ENCODE data around the gene ALKBH4.
"Not testable (repeated sequence)": the region's sequence is repeated elsewhere in the genome, so short reads cannot be mapped to it uniquely, and the experiment has no call there.

Gene ALKBH4

GRCh38 chr7:102429141-102429899 lies 35.3 kb downstream of the ALKBH4 start:
- no peak for DNase-seq (ENCODE audit: low read depth in 3 of 3)

DNA sequence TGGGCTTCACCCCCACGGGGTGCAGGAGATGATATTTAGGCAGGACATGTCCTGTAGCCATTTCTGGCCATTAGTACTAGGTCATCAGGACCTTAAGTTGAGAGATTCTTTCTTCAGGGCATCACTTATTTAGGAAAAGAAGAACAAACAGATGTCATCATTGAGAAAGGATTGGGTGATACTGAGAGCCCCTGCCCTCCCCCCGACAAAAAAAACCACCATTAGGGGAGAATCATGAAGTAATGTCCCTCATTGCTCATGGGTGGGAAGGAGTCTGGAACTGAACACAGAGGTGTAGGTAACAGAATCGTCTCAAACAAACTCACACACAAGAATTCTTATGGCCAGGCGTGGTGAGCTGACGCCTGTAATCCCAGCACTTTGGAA lies 37.7 kb downstream of the ALKBH4 start:
- no peak for DNase-seq (ENCODE audit: low read depth in 3 of 3)

DNA sequence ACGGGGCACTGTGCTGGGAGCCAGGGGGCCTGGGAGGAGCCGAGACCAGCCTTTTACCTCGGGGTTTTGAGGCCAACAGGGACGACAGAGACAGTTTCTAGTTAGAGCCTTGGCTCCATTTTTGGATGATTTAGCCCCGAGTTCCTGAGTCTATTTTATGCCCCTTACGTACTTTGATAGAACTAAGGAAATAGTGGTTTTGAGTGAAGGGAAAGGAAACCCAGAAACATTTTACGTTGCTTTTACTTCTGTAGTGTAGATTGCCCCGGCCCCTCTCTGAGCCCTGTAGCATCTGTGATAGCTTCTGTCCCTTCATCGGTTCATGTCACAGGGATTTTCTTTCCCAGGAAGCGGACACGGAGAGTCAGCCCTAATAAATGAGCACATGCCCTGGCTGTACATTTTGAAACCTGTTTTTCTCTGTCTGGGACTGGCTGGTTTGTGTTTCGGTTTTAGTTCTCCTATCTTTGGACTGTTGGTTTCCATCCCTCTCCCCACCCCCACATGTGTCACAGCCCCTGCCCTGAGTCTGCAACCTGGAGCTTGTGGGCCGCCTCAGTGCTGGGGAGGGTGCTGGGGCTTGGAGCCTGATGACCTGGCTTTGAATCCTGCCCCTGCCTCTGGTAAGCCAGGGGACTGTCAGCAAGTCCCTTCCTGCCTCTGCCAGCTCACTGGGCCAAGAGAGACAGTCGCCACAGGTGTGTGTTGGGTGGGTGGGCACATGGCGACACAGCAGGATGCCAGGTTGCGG lies 38.2 kb downstream of the ALKBH4 start:
- peak; percentile 59 to 78 (median 63) for DNase-seq (ENCODE audit: low read depth in 3 of 3)

DNA sequence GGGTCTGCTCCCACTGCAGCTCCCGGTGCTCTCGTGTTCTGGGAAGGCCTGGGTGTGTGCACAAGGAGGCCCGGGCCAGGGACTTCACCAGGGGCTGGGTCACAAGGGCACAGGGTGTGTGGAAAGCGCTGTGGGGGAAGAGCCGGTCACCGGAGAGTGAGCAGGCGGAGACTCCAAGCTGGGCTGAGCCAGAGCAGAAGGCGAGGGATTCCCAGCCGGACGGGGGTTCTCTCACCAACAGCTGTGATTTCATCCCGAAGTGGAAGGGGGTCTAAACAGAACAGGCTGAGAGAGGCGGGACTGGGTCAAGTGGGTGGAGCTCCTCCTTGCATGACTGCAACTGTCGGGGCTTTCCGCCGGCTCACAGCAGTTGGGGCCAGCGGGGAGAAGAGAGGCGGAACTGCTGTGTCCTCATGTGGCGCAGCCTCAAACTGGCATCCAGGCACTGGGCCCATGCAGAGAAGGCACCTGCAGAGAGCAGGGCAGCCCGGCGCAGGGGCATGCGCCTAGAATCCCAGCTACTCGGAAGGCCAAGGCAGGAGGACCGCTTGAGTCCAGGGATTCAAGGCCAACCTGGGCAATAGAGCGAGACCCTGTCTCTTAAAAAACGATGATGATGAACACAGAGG lies 38.9 kb downstream of the ALKBH4 start:
- peak; percentile 72 to 78 (median 75) for DNase-seq (ENCODE audit: low read depth in 3 of 3)

DNA sequence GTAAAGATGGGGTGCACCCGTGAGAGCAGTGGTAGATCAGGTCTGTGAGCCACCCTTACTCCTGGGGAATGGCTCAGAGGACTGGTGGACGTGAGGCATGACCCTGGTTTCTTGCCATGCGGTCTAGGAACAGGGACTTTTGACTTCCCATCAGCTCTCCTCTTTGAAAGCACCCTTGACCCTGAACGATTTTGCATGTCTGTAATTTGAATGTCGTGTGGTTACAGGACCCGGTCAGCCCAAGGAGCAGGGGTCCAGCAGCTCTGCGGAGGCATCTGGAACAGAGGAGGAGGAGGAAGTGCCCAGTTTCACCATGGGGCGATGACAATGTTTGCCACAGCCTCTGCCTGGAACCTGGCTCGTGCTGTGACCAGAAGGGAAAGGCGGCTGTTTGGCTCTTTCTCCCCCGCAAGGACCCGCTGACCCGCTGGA lies 39.9 kb downstream of the ALKBH4 start:
- DNase-seq (ENCODE audit: low read depth in 3 of 3) = no peak

DNA sequence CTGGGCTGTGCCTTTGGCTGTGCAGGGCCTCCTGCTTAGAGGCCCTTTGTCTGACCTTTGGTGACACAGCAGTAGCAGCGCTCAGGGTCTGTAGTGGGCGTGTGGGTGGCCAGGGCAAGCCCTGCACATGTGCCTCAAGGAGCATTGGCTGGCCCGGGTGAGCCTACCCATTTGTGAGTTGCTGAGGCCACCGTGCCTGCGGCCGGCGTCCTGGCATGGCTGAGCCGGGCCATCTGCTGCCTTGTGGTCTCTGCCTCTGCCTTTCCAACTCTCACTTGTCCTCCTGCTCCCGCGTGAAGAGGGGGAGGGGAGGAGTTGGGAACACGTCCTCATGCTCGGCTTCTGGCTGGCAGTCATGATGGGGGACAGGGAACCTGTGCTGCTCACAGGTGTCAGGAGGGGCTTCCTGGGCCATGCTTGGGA lies 40.5 kb downstream of the ALKBH4 start:
- no peak for DNase-seq (ENCODE audit: low read depth in 3 of 3)

- DNase-seq (ENCODE audit: low read depth in 3 of 3) = no peak
These were observed 42.9 kb downstream of the ALKBH4 start for GRCh38 chr7:102421706-102422240.

DNA sequence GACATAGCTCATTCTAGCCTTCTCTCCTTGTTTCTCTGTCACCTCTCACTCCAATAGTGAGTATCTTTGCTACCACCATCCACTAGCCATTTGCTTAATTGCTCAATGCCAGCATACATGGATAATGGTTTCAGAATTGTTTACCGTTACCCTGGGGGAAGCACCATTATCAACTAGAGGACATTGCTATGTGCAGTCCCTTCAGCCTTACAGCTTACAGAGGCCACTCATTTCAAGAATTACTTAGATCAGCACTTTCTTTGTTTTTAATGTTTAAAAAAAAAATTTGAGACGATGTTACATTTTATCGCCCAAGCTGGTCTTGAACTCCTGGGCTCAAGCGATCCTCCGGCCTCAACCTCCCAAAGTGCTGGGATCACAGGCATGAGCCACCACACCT lies 46.1 kb downstream of the ALKBH4 start:
- DNase-seq (ENCODE audit: low read depth in 3 of 3) = no peak

DNA sequence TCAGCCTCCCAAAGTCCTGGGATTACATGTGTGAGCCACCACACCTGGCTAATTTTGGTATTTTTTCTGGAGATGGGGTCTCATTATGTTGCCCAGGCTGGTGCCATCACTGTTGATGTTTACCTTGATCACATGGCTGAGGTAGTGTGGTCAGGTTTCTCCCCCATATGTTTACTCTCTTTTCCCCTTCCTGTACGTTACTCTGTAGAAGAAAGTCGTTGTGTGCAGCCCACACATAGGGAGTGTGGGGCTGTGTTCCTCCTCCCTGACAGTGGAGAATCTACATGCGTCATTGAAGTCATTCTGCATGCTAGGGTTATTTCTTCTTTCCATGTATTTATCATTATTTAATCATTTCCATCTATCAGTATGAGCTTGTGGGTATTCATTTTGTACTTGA lies 47.6 kb downstream of the ALKBH4 start:
- no peak for DNase-seq (ENCODE audit: low read depth in 3 of 3)

GRCh38 chr7:102416406-102416805 lies 48.3 kb downstream of the ALKBH4 start:
- no peak for DNase-seq (ENCODE audit: low read depth in 3 of 3)

DNA sequence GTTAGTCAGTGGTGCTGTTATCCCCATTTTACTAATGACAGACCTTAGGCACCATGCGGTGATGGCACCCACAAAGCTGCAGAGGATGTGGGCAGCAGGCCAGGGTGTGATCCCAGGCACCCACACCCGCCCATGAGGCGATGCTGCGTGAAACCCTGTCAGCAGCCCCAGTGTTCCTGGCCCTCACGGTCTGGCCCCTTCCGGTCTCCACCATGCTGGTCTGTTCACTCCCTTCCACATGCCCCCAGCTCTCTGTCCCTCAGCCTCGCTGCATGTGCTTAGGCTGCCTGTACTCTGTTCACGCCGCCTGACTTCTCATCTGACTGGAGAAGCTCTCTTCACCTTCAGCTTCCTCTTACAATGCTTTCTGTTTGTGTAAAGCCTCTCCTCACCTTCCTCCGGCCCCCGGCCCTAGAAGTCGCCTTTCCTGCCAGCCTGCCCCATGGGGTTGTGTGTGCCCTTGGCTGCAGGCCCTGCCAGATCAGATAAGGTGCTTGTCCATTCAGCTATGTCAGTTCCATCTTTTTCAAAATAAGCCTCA lies 48.9 kb downstream of the ALKBH4 start:
- peak in 2 of 3 experiments; percentile 33 to 64 for DNase-seq (ENCODE audit: low read depth in 3 of 3)

GRCh38 chr7:102413611-102414010 lies 51.1 kb downstream of the ALKBH4 start:
- DNase-seq (ENCODE audit: low read depth in 3 of 3) = no peak

GRCh38 chr7:102413091-102413490 lies 51.6 kb downstream of the ALKBH4 start:
- no peak for DNase-seq (ENCODE audit: low read depth in 3 of 3)

DNA sequence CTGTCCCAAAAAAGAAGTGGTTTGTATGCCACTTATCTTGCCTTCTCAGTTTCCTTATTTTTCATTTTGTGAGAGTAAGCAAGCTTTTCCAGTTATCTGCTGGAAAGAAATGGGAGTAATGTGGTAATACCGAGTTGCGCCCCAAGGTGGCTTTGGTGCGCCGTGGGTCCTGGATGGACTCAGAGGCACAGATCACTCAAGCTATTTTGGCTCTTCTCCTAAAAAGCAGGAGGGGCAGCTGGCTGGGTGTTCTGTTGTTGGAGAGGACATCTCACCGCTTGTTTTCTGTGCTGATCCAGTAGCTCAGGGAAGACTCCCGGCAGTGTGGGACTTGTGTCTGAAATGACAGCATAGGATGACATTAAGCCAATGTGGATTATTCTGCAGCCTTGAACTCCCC lies 52.1 kb downstream of the ALKBH4 start:
- DNase-seq (ENCODE audit: low read depth in 3 of 3) = no peak

GRCh38 chr7:102410918-102411317 lies 53.7 kb downstream of the ALKBH4 start:
- DNase-seq (ENCODE audit: low read depth in 3 of 3) = no peak

DNA sequence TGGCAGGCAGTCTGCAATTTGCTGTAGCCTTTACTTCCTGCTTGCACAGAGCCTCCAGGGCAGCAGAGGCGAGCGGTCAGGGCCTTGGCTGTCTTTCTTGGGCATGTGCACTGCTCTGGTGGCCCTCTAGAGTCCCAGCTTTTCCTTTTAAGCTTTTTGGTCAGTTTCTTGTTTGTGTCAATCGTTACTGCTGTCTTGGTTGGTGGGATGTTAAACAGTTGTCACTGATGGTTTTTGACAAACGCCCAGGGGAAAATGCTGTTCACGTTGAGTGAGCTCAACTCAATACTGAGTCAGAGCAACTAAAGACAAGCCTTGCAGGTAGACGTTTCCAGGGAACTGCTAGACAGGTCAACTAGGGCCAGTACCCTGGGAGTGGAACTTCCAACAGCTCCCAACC lies 54.5 kb downstream of the ALKBH4 start:
- DNase-seq (ENCODE audit: low read depth in 3 of 3) = no peak

DNA sequence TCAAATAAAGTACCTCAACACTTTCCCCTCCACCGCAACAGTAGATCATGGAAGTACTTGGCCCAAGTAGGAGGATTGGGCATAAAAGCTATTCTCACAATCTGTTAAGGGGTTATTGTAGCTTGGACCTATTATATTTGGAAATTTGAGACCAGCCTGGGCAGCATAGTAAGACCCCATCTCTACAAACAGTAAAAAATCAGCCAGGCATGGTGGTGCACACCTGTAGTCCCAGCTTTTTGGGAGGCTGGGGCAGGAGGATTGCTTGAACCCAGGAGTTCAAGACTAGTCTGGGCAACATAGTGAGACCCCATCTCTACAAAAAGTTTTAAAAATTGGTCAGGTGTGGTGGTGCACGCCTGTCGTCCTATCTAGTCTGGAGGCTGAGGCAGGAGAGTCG lies 55.3 kb downstream of the ALKBH4 start:
- DNase-seq (ENCODE audit: low read depth in 3 of 3) = no peak

DNA sequence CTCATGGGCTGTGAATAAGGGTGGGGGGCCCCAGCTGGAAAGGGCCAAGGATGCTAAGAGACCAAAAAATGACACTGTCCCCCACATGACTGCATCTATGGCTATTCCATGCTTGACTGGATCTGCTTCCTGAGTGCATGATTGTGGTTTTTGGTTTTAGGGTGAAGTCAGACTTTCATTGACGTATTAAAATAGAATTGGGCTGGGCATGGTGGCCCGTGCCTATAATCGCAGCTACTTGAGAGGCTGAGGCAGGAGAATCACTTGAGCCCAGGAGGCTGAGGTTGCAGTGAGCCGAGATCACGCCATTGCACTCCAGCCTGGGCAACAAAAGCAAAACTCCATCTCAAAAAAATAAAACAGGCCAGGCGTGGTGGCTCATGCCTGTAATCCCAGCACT lies 56.1 kb downstream of the ALKBH4 start:
- DNase-seq (ENCODE audit: low read depth in 3 of 3) = not testable (repeated sequence)

DNA sequence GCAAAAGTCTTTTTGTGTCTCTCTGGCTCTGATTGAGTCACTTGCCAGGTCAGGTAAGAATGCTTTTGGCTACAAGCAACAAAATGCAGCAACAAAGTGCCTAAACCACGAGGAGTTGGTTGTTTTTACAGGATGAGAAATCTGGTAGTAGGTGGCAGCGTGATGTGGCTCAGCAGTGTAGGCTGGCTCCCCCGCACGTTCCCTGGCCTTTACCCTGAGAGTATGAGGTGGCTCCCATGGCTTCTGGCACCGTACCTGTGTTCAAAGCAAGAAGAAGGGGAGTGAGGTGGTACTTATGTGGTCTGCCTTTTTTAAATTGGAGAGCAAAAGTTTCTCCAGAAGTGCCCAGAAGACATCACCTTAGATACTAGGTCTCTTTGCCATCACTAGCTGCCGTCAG lies 56.8 kb downstream of the ALKBH4 start:
- no peak for DNase-seq (ENCODE audit: low read depth in 3 of 3)

All from stimulated activated CD4-positive, alpha-beta T cell treated with anti-CD3 and anti-CD28 coated beads, TNF-alpha, amount 100 ng/mL, for 24 hours (primary cell).